Common myeloid progenitor, CD34-positive (primary cell): ENCODE data around the gene PICALM.

ENCODE experiments used
- CTCF ChIA-PET: fragments of 350-600 bp; sonication (Branson Sonifier 250); formaldehyde crosslinking; loops from one replicate; lab custom pipeline; 2021; ENCODE audit warnings: antibody characterized with exemption; lab: Charles Lee
- POLR2A ChIA-PET: fragments of 350-600 bp; sonication (Branson Sonifier 250); formaldehyde crosslinking; loops from one replicate; lab custom pipeline; 2021; ENCODE audit warnings: antibody characterized with exemption; lab: Charles Lee
- DNase-seq, 3 donors: peaks; one replicate each; pipeline versions ENCODE4 v3.0.0 to v3.0.0-alpha.2; 2013
- H3K27ac ChIP-seq, 2 experiments: 1 replicate in 1 of 2; 2 replicates in 1 of 2; pipeline ENCODE4 v1.7.0; 2013; ENCODE audit warnings: inconsistent platforms in 2 of 2, low read length in 2 of 2, mild to moderate bottlenecking in 2 of 2, low read depth in 1 of 2, moderate library complexity in 1 of 2; ENCODE audit not compliant: severe bottlenecking in 2 of 2, insufficient read depth in 1 of 2, poor library complexity in 1 of 2
- H3K27me3 ChIP-seq, 5 experiments: replicated peaks in 2 of 5; 1 replicate in 3 of 5; 2 replicates in 2 of 5; pipeline versions ENCODE4 v1.6.1 to v1.7.0; 2013; ENCODE audit warnings: low read length in 4 of 5, mild to moderate bottlenecking in 2 of 5, moderate library complexity in 2 of 5, inconsistent platforms in 1 of 5; ENCODE audit not compliant: insufficient read depth in 5 of 5, control insufficient read depth in 4 of 5
- H3K36me3 ChIP-seq, 4 experiments: 1 replicate in 2 of 4; 2 replicates in 2 of 4; pipeline versions ENCODE4 v1.6.1 to v1.7.0; 2013; ENCODE audit warnings: low read length in 3 of 4, control low read depth in 1 of 4, mild to moderate bottlenecking in 1 of 4; ENCODE audit not compliant: control insufficient read depth in 4 of 4, insufficient read depth in 4 of 4
- H3K4me1 ChIP-seq, 4 experiments: 1 replicate in 3 of 4; 2 replicates in 1 of 4; pipeline versions ENCODE4 v1.6.1 to v1.7.1; 2013; ENCODE audit warnings: low read length in 3 of 4, mild to moderate bottlenecking in 3 of 4, control low read depth in 1 of 4, inconsistent platforms in 1 of 4, moderate library complexity in 1 of 4; ENCODE audit not compliant: control insufficient read depth in 4 of 4, insufficient read depth in 4 of 4; ENCODE audit errors: control extremely low read depth in 1 of 4
- H3K4me3 ChIP-seq, 7 experiments: 1 replicate in 4 of 7; 2 replicates in 3 of 7; pipeline versions ENCODE4 v1.5.1 to v1.7.0; 2013; ENCODE audit warnings: mild to moderate bottlenecking in 7 of 7, low read length in 6 of 7, moderate library complexity in 6 of 7, inconsistent platforms in 2 of 7, low read depth in 2 of 7, control low read depth in 1 of 7; ENCODE audit not compliant: insufficient read depth in 4 of 7, control insufficient read depth in 1 of 7; ENCODE audit errors: extremely low read depth in 1 of 7
- H3K9me3 ChIP-seq, 5 experiments: 1 replicate in 4 of 5; 2 replicates in 1 of 5; pipeline versions ENCODE4 v1.6.1 to v1.7.1; 2013; ENCODE audit warnings: low read length in 4 of 5, mild to moderate bottlenecking in 2 of 5, inconsistent platforms in 1 of 5, low read depth in 1 of 5, moderate library complexity in 1 of 5; ENCODE audit not compliant: control insufficient read depth in 4 of 5, insufficient read depth in 2 of 5; ENCODE audit errors: control extremely low read depth in 1 of 5
- WGBS: methylation state at CpG from one replicate; pipeline ENCODE4 v1.1.5; 2013; ENCODE audit not compliant: insufficient coverage; 5-methylcytosine and 5-hydroxymethylcytosine counted together

Gene PICALM

GRCh38 chr11:86034710-86035109 lies 34.2 kb downstream of the PICALM start:
- no peak for DNase-seq
- H3K4me1 ChIP-seq = no peaks in the 10 kb centered on the region
- H3K4me3 ChIP-seq = no peak overlapping the region
- no peaks in the 10 kb centered on the region for H3K27me3 ChIP-seq
- WGBS = no CpG with 5 or more reads among the region's 2 CpGs
- no peak overlapping the region for H3K27ac ChIP-seq
- CTCF ChIA-PET = interaction anchor here (0.6 to 1.1 kb wide), 2 partner anchors 17 to 212 kb away, joined by 3 read pairs; no protein-coding TSS in a partner anchor
- POLR2A ChIA-PET = no interaction called here
- peaks cover 3 to 11% (median 8%) of the 10 kb centered on the region in 4 experiments for H3K36me3 ChIP-seq
- no peaks in the 10 kb centered on the region for H3K9me3 ChIP-seq

GRCh38 chr11:86021377-86021776 lies 47.5 kb downstream of the PICALM start:
- Histone ChIP-seq H3K27ac (peak overlapping the region in 1 of 2 experiments; percentile 78), H3K9me3 (no peaks in the 10 kb centered on the region), H3K4me1 (peaks cover 2 to 11% (median 7%) of the 10 kb centered on the region in 4 experiments), H3K27me3 (no peaks in the 10 kb centered on the region), H3K4me3 (peak overlapping the region in 4 of 7 experiments; percentile 28 to 52 (median 44)), H3K36me3 (peaks cover 13 to 54% (median 27%) of the 10 kb centered on the region in 4 experiments)
- peak; percentile 66 to 92 (median 89) for DNase-seq
- POLR2A ChIA-PET = no interaction called here
- 43% methylated on average over 2 of the region's 3 CpGs for WGBS
- CTCF ChIA-PET = interaction anchor here (0.6 kb wide), 1 partner anchor 116 kb away, joined by 4 read pairs; no protein-coding TSS in a partner anchor

GRCh38 chr11:86018249-86018648 lies 50.6 kb downstream of the PICALM start:
- Histone ChIP-seq H3K4me1 (peaks cover 2 to 11% (median 7%) of the 10 kb centered on the region in 4 experiments), H3K9me3 (no peaks in the 10 kb centered on the region), H3K4me3 (no peak overlapping the region), H3K36me3 (peaks cover 11 to 51% (median 27%) of the 10 kb centered on the region in 4 experiments), H3K27me3 (no peaks in the 10 kb centered on the region), H3K27ac (no peak overlapping the region)
- no peak for DNase-seq
- WGBS = no CpG with 5 or more reads among the region's 1 CpG
- ChIA-PET POLR2A (no interaction called here), CTCF (interaction anchor here (0.9 to 1.0 kb wide), 3 partner anchors 13 to 114 kb away, joined by 3 to 4 read pairs (median 3); no protein-coding TSS in a partner anchor)

- Histone ChIP-seq H3K4me1 (peaks cover 0 to 6% (median 5%) of the 10 kb centered on the region in 4 experiments), H3K36me3 (peaks cover 14 to 60% (median 34%) of the 10 kb centered on the region in 4 experiments), H3K27ac (no peak overlapping the region), H3K9me3 (no peaks in the 10 kb centered on the region), H3K27me3 (no peaks in the 10 kb centered on the region), H3K4me3 (no peak overlapping the region)
- ChIA-PET CTCF (interaction anchor here (0.6 to 1.7 kb wide), 6 partner anchors 10 to 202 kb away, joined by 3 to 6 read pairs (median 4); no protein-coding TSS in a partner anchor), POLR2A (no interaction called here)
- 100% methylated on average over 1 of the region's 2 CpGs for WGBS
- DNase-seq = no peak
Observed at GRCh38 chr11:86016451-86016850, 52.4 kb downstream of the PICALM start.

GRCh38 chr11:86015699-86016098 lies 53.2 kb downstream of the PICALM start:
- POLR2A ChIA-PET = no interaction called here
- H3K4me3 ChIP-seq = no peak overlapping the region

GRCh38 chr11:86014221-86014620 lies 54.7 kb downstream of the PICALM start:
- no peak for DNase-seq
- Histone ChIP-seq H3K27ac (no peak overlapping the region), H3K4me3 (no peak overlapping the region), H3K4me1 (no peaks in the 10 kb centered on the region), H3K36me3 (peaks cover 16 to 67% (median 37%) of the 10 kb centered on the region in 4 experiments), H3K9me3 (no peaks in the 10 kb centered on the region), H3K27me3 (no peaks in the 10 kb centered on the region)
- WGBS = 100% methylated on average over 1 of the region's 2 CpGs
- ChIA-PET POLR2A (interaction anchor here (0.7 kb wide), 1 partner anchor 144 kb away, joined by 3 read pairs; no protein-coding TSS in a partner anchor), CTCF (interaction anchor here (0.6 to 1.7 kb wide), 5 partner anchors 10 to 204 kb away, joined by 3 to 4 read pairs (median 4); no protein-coding TSS in a partner anchor)

More at GRCh38 chr11:86015699-86016098, 53.2 kb downstream of the PICALM start:
- peaks cover 16 to 67% (median 37%) of the 10 kb centered on the region in 4 experiments for H3K36me3 ChIP-seq
- no peaks in the 10 kb centered on the region for H3K9me3 ChIP-seq
- no peak overlapping the region for H3K27ac ChIP-seq
- no peaks in the 10 kb centered on the region for H3K27me3 ChIP-seq
- no peaks in the 10 kb centered on the region for H3K4me1 ChIP-seq
- CTCF ChIA-PET = interaction anchor here (0.6 to 1.7 kb wide), 7 partner anchors 11 to 277 kb away, joined by 3 to 4 read pairs (median 3); no protein-coding TSS in a partner anchor
- WGBS = 98% methylated on average over 4 of the region's 4 CpGs
- no peak for DNase-seq

- ChIA-PET CTCF (interaction anchor here (1.2 to 1.7 kb wide), 3 partner anchors 11 to 204 kb away, joined by 4 read pairs; no protein-coding TSS in a partner anchor), POLR2A (no interaction called here)
- H3K27me3 ChIP-seq = no peaks in the 10 kb centered on the region
- H3K27ac ChIP-seq = no peak overlapping the region
- no peaks in the 10 kb centered on the region for H3K9me3 ChIP-seq
- no peak overlapping the region for H3K4me3 ChIP-seq
- DNase-seq = no peak
- peaks cover 16 to 66% (median 36%) of the 10 kb centered on the region in 4 experiments for H3K36me3 ChIP-seq
- no peaks in the 10 kb centered on the region for H3K4me1 ChIP-seq
Observed at GRCh38 chr11:86013713-86014112, 55.2 kb downstream of the PICALM start.
